Upper lobe of left lung (tissue), 4 donors: ENCODE measurements around the gene SCARB1.

Source experiments
- CTCF ChIP-seq, 6 experiments: fragments of 450-650 bp in 4 of 6; fragments of 200-600 bp in 2 of 6; sonication (generic) in 2 of 6; IDR thresholded peaks; one replicate each; pipeline ENCODE4 v1.5.1; 2016 to 2019; ENCODE audit warnings: antibody characterized with exemption in 6 of 6
- EP300 ChIP-seq, 4 donors: sonication (generic); formaldehyde crosslinking; IDR thresholded peaks; one replicate each; pipeline ENCODE4 v1.5.1; 2017; ENCODE audit warnings: antibody characterized with exemption in 4 of 4, control low read depth in 2 of 4
- POLR2A ChIP-seq, 4 donors: fragments of 450-650 bp; IDR thresholded peaks; one replicate each; pipeline ENCODE4 v1.5.1; 2016 to 2017; ENCODE audit warnings: antibody characterized with exemption in 4 of 4, mild to moderate bottlenecking in 2 of 4
- POLR2AphosphoS5 ChIP-seq, 2 donors: sonication (generic); formaldehyde crosslinking; IDR thresholded peaks; one replicate each; pipeline ENCODE4 v1.5.1; 2017; ENCODE audit warnings: antibody characterized with exemption in 2 of 2

GRCh38 chr12:124745465-124745890 lies 118.2 kb downstream of the SCARB1 start:
- TF ChIP-seq POLR2AphosphoS5 (IDR thresholded peaks at IDR 0.05) (no peak), CTCF (IDR thresholded peaks at IDR 0.05) (no peak), POLR2A (IDR thresholded peaks at IDR 0.05) (no peak), EP300 (IDR thresholded peaks at IDR 0.05) (no peak)
